HG03025 (cell line): ENCODE measurements around the gene FHOD3.

Experiments
- ATAC-seq: cut with Tn5 transposase; IDR thresholded peaks from one replicate; pipeline ENCODE4 v1.9.1; 2021; ENCODE audit warnings: mild to moderate bottlenecking, moderate library complexity; ENCODE audit not compliant: unreplicated experiment, low FRiP score

FHOD3 gene

GRCh38 chr18:36321658-36322407 lies 24.3 kb downstream of the FHOD3 start:
- no peak for ATAC-seq

GRCh38 chr18:36322408-36322728 lies 24.9 kb downstream of the FHOD3 start:
- no peak for ATAC-seq

- ATAC-seq = no peak
Observed at GRCh38 chr18:36322734-36323133, 25.2 kb downstream of the FHOD3 start.

- ATAC-seq = no peak
Observed at GRCh38 chr18:36323421-36323820, 25.9 kb downstream of the FHOD3 start.

- no peak for ATAC-seq
Observed at GRCh38 chr18:36325846-36326245, 28.3 kb downstream of the FHOD3 start.

- no peak for ATAC-seq
Observed at GRCh38 chr18:36326771-36327170, 29.3 kb downstream of the FHOD3 start.

- no peak for ATAC-seq
Observed at GRCh38 chr18:36327352-36328316, 30.1 kb downstream of the FHOD3 start.

GRCh38 chr18:36328385-36328858 lies 30.9 kb downstream of the FHOD3 start:
- no peak for ATAC-seq

GRCh38 chr18:36328916-36329315 lies 31.4 kb downstream of the FHOD3 start:
- no peak for ATAC-seq

GRCh38 chr18:36329684-36330434 lies 32.3 kb downstream of the FHOD3 start:
- no peak for ATAC-seq

GRCh38 chr18:36330435-36331052 lies 33.0 kb downstream of the FHOD3 start:
- no peak for ATAC-seq

GRCh38 chr18:36331521-36331971 lies 34.0 kb downstream of the FHOD3 start:
- ATAC-seq = no peak

- no peak for ATAC-seq
Observed at GRCh38 chr18:36333414-36333813, 35.9 kb downstream of the FHOD3 start.

GRCh38 chr18:36334798-36335197 lies 37.3 kb downstream of the FHOD3 start:
- no peak for ATAC-seq

GRCh38 chr18:36335476-36336279 lies 38.2 kb downstream of the FHOD3 start:
- ATAC-seq = no peak

- no peak for ATAC-seq
Observed at GRCh38 chr18:36337679-36338402, 40.3 kb downstream of the FHOD3 start.

- no peak for ATAC-seq
Observed at GRCh38 chr18:36338403-36338933, 41.0 kb downstream of the FHOD3 start.

GRCh38 chr18:36340246-36340645 lies 42.7 kb downstream of the FHOD3 start:
- ATAC-seq = no peak

GRCh38 chr18:36341944-36342343 lies 44.4 kb downstream of the FHOD3 start:
- ATAC-seq = no peak
